ENCODE data around the gene EBLN2. TPM values are rescaled to one million over a fixed set of nuclear protein-coding genes. Genes with fewer than 3 reads are reported as not detected.

EBLN2 gene
- total RNA-seq, 1 experiment from 2014 or later, result 6.9 TPM

DNA sequence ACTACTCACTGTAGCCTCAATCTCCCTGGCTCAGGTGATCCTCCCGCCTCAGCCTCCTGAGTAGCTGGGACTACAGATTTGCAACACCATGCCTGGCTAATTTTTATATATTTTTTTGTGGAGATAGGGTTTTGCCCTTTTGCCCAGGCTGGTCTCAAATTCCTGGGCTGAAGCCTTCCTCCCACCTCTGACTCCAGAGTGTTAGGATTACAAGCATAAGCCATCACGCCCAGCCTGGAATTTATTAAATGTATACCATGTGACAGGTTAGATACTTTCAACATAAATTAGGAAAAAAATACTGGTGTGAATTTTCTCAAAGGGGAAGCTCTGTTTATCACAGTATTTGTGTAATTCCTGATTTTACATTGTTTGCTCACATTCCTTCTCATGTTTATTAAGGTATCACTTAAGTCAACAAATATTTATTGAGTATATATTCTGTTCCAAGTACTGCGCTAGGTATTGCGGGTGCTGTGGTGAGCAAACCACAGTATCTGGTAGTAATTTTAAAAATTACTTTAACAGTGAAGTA is 40.1 kb upstream of the EBLN2 start:
- Mint-ChIP-seq H3K4me3 (ENCODE audit: unreplicated experiment) (no peak overlapping the region), H3K36me3 (ENCODE audit: insufficient read depth, unreplicated experiment) (peaks cover 40% of the 10 kb centered on the region), H3K27me3 (ENCODE audit: insufficient read depth, unreplicated experiment) (no peaks in the 10 kb centered on the region), H3K4me1 (ENCODE audit: low read depth, unreplicated experiment) (peaks cover 21% of the 10 kb centered on the region), H3K9me3 (ENCODE audit: unreplicated experiment) (no peaks in the 10 kb centered on the region), H3K27ac (ENCODE audit: unreplicated experiment) (no peak overlapping the region)
- Histone ChIP-seq H3K4me3 (ENCODE audit: low read depth, low read length) (no peak overlapping the region), H3K27me3 (replicated peaks; ENCODE audit: control insufficient read depth, insufficient read depth, low read length) (no peaks in the 10 kb centered on the region), H3K9me3 (no peaks in the 10 kb centered on the region), H3K4me1 (peaks cover 37% of the 10 kb centered on the region), H3K36me3 (ENCODE audit: control insufficient read depth, insufficient read depth, low read length) (no peaks in the 10 kb centered on the region)
- ChIA-PET CTCF (interaction anchor here (0.7 kb wide), 1 partner anchor 20 kb away, joined by 3 read pairs; no protein-coding TSS in a partner anchor), POLR2A (interaction anchor here (0.7 kb wide), 1 partner anchor 97 kb away, joined by 5 read pairs; no protein-coding TSS in a partner anchor)
- peak in 1 of 2 experiments; percentile 16 for DNase-seq
- intact Hi-C loops (cut with micrococcal nuclease; ENCODE audit: unreplicated experiment), result no loop called here
- TF ChIP-seq CTCF (IDR thresholded peaks at IDR 0.05; ENCODE audit: insufficient read depth in 1 of 2, low read depth in 1 of 2, low read length in 1 of 2, severe bottlenecking in 1 of 2, unreplicated experiment in 1 of 2), result no peak
- BruUV-seq (replicated peaks), result no TSS peak

GRCh38 chr3:73024836-73025235 is 36.6 kb upstream of the EBLN2 start:
- Mint-ChIP-seq H3K9me3 (ENCODE audit: unreplicated experiment) (no peaks in the 10 kb centered on the region), H3K36me3 (ENCODE audit: insufficient read depth, unreplicated experiment) (peaks cover 25% of the 10 kb centered on the region), H3K27ac (ENCODE audit: unreplicated experiment) (no peak overlapping the region), H3K27me3 (ENCODE audit: insufficient read depth, unreplicated experiment) (no peaks in the 10 kb centered on the region), H3K4me1 (ENCODE audit: low read depth, unreplicated experiment) (peaks cover 24% of the 10 kb centered on the region), H3K4me3 (ENCODE audit: unreplicated experiment) (no peak overlapping the region)
- H3K36me3 ChIP-seq (ENCODE audit: control insufficient read depth, insufficient read depth, low read length), result no peaks in the 10 kb centered on the region
- H3K27me3 ChIP-seq (replicated peaks; ENCODE audit: control insufficient read depth, insufficient read depth, low read length), result no peaks in the 10 kb centered on the region
- peaks cover 40% of the 10 kb centered on the region for H3K4me1 ChIP-seq
- ChIA-PET CTCF (interaction anchor here (0.7 kb wide), 1 partner anchor 32 kb away, joined by 3 read pairs; no protein-coding TSS in a partner anchor), POLR2A (no interaction called here)
- H3K9me3 ChIP-seq, result no peaks in the 10 kb centered on the region
- TF ChIP-seq CTCF (IDR thresholded peaks at IDR 0.05; ENCODE audit: insufficient read depth in 1 of 2, low read depth in 1 of 2, low read length in 1 of 2, severe bottlenecking in 1 of 2, unreplicated experiment in 1 of 2), result no peak
- intact Hi-C loops (cut with micrococcal nuclease; ENCODE audit: unreplicated experiment), result no loop called here
- BruUV-seq (replicated peaks), result no TSS peak
- H3K4me3 ChIP-seq (ENCODE audit: low read depth, low read length), result no peak overlapping the region
- peak; percentile 42 to 46 for DNase-seq

DNA sequence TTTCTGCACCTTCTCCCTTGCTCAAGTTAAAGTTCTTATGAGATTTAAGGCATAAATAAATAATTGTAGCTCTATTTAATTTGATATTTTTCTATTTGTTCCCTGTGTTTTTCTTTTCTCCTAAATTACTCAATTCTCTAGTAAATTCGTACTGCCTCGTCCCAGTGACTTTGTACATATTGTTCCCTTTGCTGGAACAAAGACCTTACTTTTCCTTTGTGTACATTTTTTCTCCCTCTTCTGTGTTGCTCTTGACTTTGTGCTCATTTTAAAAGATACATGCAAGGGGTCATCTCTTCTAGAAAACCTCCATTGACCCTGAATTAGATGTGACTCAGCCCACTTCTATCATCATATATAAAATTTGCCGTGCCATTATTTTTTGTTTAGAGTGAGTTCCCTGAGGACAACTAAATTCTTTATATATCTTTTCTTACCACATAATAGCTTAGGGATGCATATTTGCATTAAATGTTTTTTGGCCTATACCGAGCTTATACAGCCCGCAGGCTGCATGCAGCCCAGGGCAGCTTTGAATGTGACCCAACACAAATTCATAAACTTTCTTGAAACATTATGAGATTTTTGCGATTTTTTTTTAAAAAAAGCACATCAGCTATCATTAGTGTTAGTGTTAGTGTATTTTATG is 35.2 kb upstream of the EBLN2 start:
- Histone ChIP-seq H3K36me3 (ENCODE audit: control insufficient read depth, insufficient read depth, low read length) (no peaks in the 10 kb centered on the region; the same call in 1 of the 2 replicates), H3K4me3 (ENCODE audit: low read depth, low read length) (no peak overlapping the region), H3K27me3 (replicated peaks; ENCODE audit: control insufficient read depth, insufficient read depth, low read length) (no peaks in the 10 kb centered on the region), H3K9me3 (no peaks in the 10 kb centered on the region), H3K4me1 (peaks cover 30% of the 10 kb centered on the region)
- Mint-ChIP-seq H3K27ac (ENCODE audit: unreplicated experiment) (no peak overlapping the region), H3K4me3 (ENCODE audit: unreplicated experiment) (no peak overlapping the region), H3K27me3 (ENCODE audit: insufficient read depth, unreplicated experiment) (no peaks in the 10 kb centered on the region), H3K36me3 (ENCODE audit: insufficient read depth, unreplicated experiment) (peaks cover 31% of the 10 kb centered on the region), H3K9me3 (ENCODE audit: unreplicated experiment) (no peaks in the 10 kb centered on the region), H3K4me1 (ENCODE audit: low read depth, unreplicated experiment) (peaks cover 25% of the 10 kb centered on the region)
- POLR2A ChIA-PET, result no interaction called here
- no peak for DNase-seq
- TF ChIP-seq CTCF (IDR thresholded peaks at IDR 0.05; ENCODE audit: insufficient read depth in 1 of 2, low read depth in 1 of 2, low read length in 1 of 2, severe bottlenecking in 1 of 2, unreplicated experiment in 1 of 2), result no peak
- CTCF ChIA-PET, result no interaction called here
- BruUV-seq (replicated peaks), result no TSS peak
- intact Hi-C loops (cut with micrococcal nuclease; ENCODE audit: unreplicated experiment), result no loop called here

Data from Caco-2 (cell line).